SH-SY5Y (cell line): ENCODE measurements around the gene EDA.

Experiments
- GATA2 ChIP-seq: IDR thresholded peaks from 2 replicates; pipeline ENCODE4 v1.6.1; 2011; ENCODE audit warnings: mild to moderate bottlenecking, low read depth, low read length
- GATA3 ChIP-seq: IDR thresholded peaks from 2 replicates; pipeline ENCODE4 v1.6.1; 2011; ENCODE audit warnings: low read depth, mild to moderate bottlenecking, low read length, moderate library complexity

DNA sequence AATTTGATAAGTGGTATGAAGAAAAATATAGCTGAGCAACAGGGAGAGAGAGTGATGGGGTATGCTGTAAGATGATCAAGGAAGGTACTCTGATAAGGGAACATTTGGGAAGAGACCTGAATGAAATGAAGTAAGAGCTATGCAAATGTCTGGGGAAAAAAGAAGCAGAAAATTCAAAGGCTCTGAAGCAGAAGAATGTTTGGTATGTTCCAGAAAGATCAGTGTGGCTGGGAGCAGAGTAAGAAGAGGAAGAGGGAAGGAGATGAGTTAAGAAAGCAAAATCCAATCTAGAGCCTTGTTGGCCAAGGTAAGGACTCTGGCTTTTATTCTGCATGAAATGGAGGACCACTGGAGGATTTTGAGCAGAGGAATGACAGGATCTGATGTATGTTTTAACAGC lies 343.8 kb downstream of the EDA start:
- no peak for TF ChIP-seq GATA3
- no peak for TF ChIP-seq GATA2
